BJ (cell line): ENCODE data around the gene MEGF6. TPM values are rescaled to one million over a fixed set of nuclear protein-coding genes. Genes with fewer than 3 reads are reported as not detected.

ENCODE experiments used
- CTCF ChIA-PET: fragments of 350-600 bp; formaldehyde crosslinking; extraction: SDS; loops from one replicate; lab custom pipeline; 2021; ENCODE audit warnings: antibody characterized with exemption, inconsistent platforms; lab: Yijun Ruan, JAX
- POLR2A ChIA-PET: fragments of 300-600 bp; sonication (Branson Sonifier 250); formaldehyde crosslinking; extraction: SDS; loops from one replicate; lab custom pipeline; 2021; ENCODE audit warnings: antibody characterized with exemption; lab: Charles Lee
- DNase-seq: peaks from one replicate; pipeline ENCODE4 v3.0.0-alpha.2; 2011; ENCODE audit warnings: low read depth
- H3K27me3 ChIP-seq: 2 replicates; pipeline ENCODE4 v1.6.0; 2011; ENCODE audit warnings: low read length; ENCODE audit not compliant: control insufficient read depth, insufficient read depth
- H3K36me3 ChIP-seq: 2 replicates; pipeline ENCODE4 v1.5.1; 2011; ENCODE audit warnings: low read length; ENCODE audit not compliant: control insufficient read depth, insufficient read depth
- H3K4me3 ChIP-seq: 2 replicates; pipeline ENCODE4 v1.5.1; 2011; ENCODE audit warnings: low read depth, mild to moderate bottlenecking, control low read depth, low read length
- CTCF ChIP-seq: IDR thresholded peaks from 2 replicates; pipeline ENCODE4 v1.5.1; 2011; ENCODE audit warnings: low read depth, mild to moderate bottlenecking, control low read depth, inconsistent platforms, low read length, moderate library complexity; ENCODE audit not compliant: insufficient read depth
- polyA plus RNA-seq: library from polyadenylated mRNA; depleted of rRNA; stranded (reverse); fragments of >200 nt; gene quantifications from 2 replicates; pipeline ENCODE4 v1.2.3, GENCODE V29; 2011

The MEGF6 gene
- polyA plus RNA-seq, 1 experiment: 77.4 TPM

- H3K4me3 ChIP-seq: no peak overlapping the region
- ChIA-PET POLR2A (no interaction called here), CTCF (interaction anchor here (0.7 to 2.5 kb wide), 3 partner anchors 13 to 69 kb away, joined by 3 to 9 read pairs (median 3); no protein-coding TSS in a partner anchor)
- H3K36me3 ChIP-seq: no peaks in the 10 kb centered on the region
- H3K27me3 ChIP-seq: no peaks in the 10 kb centered on the region; the same call in 1 of the 2 replicates
- DNase-seq: no peak
- no peak for TF ChIP-seq CTCF
Measured at GRCh38 chr1:3551711-3552110, 59.6 kb downstream of the MEGF6 start.

- Histone ChIP-seq H3K36me3 (no peaks in the 10 kb centered on the region), H3K27me3 (no peaks in the 10 kb centered on the region; the same call in 1 of the 2 replicates), H3K4me3 (no peak overlapping the region)
- ChIA-PET POLR2A (no interaction called here), CTCF (interaction anchor here (1.4 kb wide), 1 partner anchor 33 kb away, joined by 3 read pairs; no protein-coding TSS in a partner anchor)
- no peak for DNase-seq
- TF ChIP-seq CTCF: no peak
Measured at GRCh38 chr1:3551290-3551678, 60.0 kb downstream of the MEGF6 start.

GRCh38 chr1:3550511-3551289 lies 60.6 kb downstream of the MEGF6 start:
- no peaks in the 10 kb centered on the region for H3K36me3 ChIP-seq
- no peak overlapping the region for H3K4me3 ChIP-seq
- DNase-seq: no peak
- CTCF ChIA-PET: interaction anchor here (1.4 kb wide), 1 partner anchor 33 kb away, joined by 3 read pairs; no protein-coding TSS in a partner anchor
- TF ChIP-seq CTCF: no peak
- no peaks in the 10 kb centered on the region; the same call in 1 of the 2 replicates for H3K27me3 ChIP-seq
- POLR2A ChIA-PET: no interaction called here

GRCh38 chr1:3548895-3549294 lies 62.4 kb downstream of the MEGF6 start:
- no peak for DNase-seq
- H3K36me3 ChIP-seq: no peaks in the 10 kb centered on the region
- ChIA-PET POLR2A (interaction anchor here (0.5 kb wide), 1 partner anchor 17 kb away, joined by 5 read pairs; no protein-coding TSS in a partner anchor), CTCF (interaction anchor here (1.1 to 2.6 kb wide), 7 partner anchors 9 to 96 kb away, joined by 3 to 8 read pairs (median 3); no protein-coding TSS in a partner anchor)
- no peak overlapping the region for H3K4me3 ChIP-seq
- H3K27me3 ChIP-seq: no peaks in the 10 kb centered on the region
- no peak for TF ChIP-seq CTCF

- TF ChIP-seq CTCF: no peak
- ChIA-PET CTCF (interaction anchor here (1.1 to 2.6 kb wide), 7 partner anchors 9 to 95 kb away, joined by 3 to 8 read pairs (median 3); no protein-coding TSS in a partner anchor), POLR2A (interaction anchor here (0.5 kb wide), 1 partner anchor 17 kb away, joined by 5 read pairs; no protein-coding TSS in a partner anchor)
- no peak for DNase-seq
- Histone ChIP-seq H3K27me3 (no peaks in the 10 kb centered on the region), H3K36me3 (no peaks in the 10 kb centered on the region), H3K4me3 (no peak overlapping the region)
Measured at GRCh38 chr1:3548156-3548893, 63.0 kb downstream of the MEGF6 start.
